Skin of body (tissue), 2 donors: ENCODE data around the gene SPATA31E1. TPM values are rescaled to one million over a fixed set of nuclear protein-coding genes. Genes with fewer than 3 reads are reported as not detected.

Source experiments
- DNase-seq: peaks from one replicate; lab custom pipeline; 2025; lab: John Stamatoyannopoulos, UW
- total RNA-seq: library from RNA; depleted of rRNA; stranded (reverse); fragments of >200 nt; gene quantifications from one replicate; pipeline ENCODE4 v1.2.3, GENCODE V29; 2014

The SPATA31E1 gene
- total RNA-seq, 1 donor from 2014 or later, result not detected

- DNase-seq, result no peak
Measured at GRCh38 chr9:87862536-87863268, 20.0 kb upstream of the SPATA31E1 start.

- DNase-seq, result no peak
Measured at GRCh38 chr9:87863882-87864465, 18.7 kb upstream of the SPATA31E1 start.

- no peak for DNase-seq
Measured at GRCh38 chr9:87864915-87865314, 17.8 kb upstream of the SPATA31E1 start.

- no peak for DNase-seq
Measured at GRCh38 chr9:87865626-87866025, 17.1 kb upstream of the SPATA31E1 start.

DNA sequence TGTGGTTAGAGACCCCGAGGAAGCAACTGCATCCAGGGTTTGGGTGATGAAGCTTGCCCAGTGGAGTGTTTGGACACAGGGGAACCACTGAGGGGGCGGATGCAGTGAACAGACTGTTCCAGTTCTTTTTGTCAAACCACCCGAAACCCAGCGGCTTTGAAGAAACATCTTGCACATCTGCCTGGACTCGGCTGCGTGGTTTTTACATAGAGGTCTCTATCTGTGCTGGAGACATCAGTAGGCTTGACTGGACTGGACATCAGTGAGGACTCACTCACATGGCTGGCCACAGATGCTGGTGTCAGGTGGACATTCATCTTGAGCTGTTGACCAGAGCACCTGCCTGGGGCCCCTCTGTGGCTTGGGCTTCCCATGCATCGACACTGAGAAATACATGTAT is 15.3 kb upstream of the SPATA31E1 start:
- no peak for DNase-seq

DNA sequence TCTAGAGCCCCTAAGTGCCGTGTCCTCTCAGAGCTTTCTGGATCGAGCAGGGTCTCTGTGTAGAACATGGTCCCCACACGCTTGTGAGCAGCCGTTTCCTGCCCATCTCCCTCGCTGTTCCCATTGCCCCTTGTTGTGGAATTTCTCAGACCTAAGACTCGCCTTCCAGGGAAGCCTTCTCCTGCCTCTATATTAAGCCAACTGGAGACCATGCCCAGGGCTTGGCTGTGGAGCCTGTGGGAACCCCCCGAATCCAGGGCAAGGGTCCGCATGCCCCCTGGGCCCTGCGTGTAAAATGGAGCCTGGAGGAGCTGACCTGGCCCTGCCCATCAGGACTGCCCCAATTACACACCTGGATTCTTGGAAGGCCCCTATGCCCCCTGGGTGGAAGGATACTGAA is 14.5 kb upstream of the SPATA31E1 start:
- DNase-seq, result no peak

GRCh38 chr9:87868635-87869034 is 14.0 kb upstream of the SPATA31E1 start:
- no peak for DNase-seq

- no peak for DNase-seq
Measured at GRCh38 chr9:87869082-87869481, 13.6 kb upstream of the SPATA31E1 start.

DNA sequence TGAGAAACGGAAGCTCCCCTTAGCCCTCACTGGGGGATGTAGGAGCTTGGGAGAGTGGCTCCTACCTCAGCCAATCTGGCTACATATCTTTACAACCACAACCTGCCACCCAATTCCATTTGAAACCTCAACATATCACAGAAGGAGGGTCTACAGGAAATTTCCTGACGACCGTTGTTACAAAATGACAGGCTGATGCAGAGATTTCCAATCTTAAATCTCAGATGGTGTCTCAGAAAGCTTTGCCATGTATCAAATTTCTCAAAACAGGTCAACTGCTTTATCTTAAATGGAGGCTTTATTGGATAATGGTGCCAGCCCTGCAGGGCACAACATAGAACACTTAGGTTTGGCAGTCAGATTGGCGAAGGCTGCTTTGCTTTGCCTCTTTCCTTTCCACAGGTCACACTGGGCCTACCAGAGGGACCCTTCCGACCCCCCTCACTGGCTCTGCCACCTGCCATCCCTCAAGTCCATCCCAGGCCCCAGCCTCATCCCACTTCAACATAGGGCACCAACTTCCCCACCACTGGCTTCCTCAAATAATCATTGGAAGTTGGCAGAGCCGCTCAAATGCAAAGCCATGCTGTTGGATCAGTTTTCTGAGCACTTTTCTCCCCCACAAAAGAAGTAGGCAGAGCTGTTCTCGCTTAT is 11.1 kb upstream of the SPATA31E1 start:
- no peak for DNase-seq

DNA sequence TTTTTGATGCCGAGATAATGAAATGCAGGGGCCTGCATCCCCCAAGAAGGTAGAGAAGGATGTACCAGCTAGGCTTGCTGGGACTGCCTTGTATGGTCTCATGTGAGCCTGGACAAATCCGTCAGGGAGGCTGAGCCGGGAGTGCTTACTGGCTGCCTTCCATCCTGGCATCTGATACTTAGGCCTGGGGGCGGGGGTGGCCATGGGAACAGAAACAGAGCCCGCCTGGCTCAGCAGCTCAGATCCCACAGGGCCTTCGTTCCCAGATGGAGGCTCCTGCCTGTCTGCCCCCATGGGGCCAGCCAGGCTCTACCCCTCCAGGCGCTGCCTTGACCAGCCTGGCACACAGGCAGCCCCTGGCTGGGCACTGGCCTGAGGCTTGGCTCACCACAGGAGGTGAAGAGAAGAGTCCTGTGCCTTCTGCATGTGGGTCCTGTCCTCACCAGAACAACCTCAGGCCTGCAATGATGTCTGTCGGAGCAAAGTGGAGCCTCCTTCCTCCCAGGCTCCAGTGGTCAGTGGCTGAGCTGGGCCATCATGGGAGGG is 10.5 kb upstream of the SPATA31E1 start:
- DNase-seq, result no peak

- no peak for DNase-seq
Measured at GRCh38 chr9:87873607-87874303, 8.9 kb upstream of the SPATA31E1 start.

- DNase-seq, result no peak
Measured at GRCh38 chr9:87874304-87874623, 8.4 kb upstream of the SPATA31E1 start.

- no peak for DNase-seq
Measured at GRCh38 chr9:87875060-87875459, 7.6 kb upstream of the SPATA31E1 start.

DNA sequence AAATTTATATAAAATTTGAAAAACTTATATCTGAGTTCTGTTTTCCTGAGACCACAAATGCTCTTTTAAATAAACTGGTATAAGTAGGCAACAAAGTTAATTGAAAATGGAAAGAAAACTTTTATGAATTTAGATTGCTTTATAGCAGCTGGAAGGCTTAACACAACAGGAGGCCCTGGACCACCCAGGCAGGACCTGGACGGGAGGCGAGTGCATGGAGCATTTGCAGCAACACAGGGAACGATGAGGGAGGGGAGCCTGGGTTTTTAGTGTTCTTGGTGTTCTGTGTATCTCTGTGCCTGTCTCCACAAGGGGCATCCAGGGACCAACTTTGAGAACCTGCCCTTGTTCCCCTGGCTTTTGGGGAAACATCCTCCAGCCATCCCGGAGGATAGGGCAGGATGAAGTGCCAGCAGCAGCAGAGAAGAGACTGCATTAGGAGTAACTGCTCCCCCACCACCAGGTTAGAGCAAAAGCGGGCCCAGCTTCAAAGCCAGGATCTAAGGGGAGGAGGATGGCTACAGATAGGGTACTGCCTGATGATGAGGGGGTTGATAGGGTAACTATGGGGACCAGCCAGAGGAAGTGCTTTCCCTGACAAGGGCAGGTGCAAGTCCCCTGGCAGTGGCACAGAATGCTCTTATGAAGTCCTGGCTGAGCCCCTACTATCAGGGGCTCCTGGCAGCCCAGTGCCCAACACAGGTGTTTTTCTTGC is 6.7 kb upstream of the SPATA31E1 start:
- DNase-seq, result peak; percentile 16

DNA sequence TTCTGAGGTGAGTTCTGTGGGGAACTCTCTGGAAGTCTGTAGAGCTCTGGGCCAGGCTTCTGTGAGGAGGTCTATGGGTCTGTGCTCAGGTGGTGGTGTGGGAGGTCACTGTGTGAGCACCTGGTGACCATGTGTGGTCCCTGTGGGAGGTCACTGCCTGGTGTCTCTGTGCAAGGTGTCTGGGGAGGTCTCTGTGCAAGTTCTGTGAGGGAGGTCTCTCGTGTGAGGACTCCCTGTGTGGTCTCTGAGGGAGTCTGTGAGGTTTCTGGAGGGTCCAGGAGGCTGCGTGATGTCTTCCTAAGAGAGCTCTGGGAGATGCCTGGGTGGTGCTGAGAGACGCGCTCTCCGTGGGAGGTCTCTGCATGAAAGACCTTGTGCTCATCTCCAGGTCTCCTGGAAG is 6.0 kb upstream of the SPATA31E1 start:
- no peak for DNase-seq

DNA sequence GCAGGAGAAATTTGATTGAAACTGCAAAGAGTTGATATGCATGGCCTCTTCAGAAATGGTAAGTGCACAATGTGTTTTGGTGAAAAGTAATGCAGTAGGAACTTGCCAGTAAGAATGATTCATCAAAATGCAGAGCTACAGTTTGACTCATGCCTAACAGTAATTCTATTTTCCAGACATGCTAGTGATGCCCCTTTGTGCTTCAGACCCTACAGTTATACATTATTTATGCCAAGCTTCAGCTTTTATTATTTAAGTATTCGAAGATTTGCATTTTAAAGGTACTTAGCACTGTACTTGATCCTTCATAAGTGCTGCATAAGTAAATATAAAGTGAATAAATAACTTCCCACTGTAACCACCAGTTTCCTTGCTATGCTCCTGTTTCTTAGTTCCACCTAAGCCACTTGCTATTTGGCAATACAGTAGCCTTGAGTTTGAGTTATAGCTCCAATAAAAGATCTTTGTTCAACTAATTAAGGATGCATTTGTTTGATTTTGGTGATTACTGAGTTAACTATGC is 3.6 kb upstream of the SPATA31E1 start:
- no peak for DNase-seq

DNA sequence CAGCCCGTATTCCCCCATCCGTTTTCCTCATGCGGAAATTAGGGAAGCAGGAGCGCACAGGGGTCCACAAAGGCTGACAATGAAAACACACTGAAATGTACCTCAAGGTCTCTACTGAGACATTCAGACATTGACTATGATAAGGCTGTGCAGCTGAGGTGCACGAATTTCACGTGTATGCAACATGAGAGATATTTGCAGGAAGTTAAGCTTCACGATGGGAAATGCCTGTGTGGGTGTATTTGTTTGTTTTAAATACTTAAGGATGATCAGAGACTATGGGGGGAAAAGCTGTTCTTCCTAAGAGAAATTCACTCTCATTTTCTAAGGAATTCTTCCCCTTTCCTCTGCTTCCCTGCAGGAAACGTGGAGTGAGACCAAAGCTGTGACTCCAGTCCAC is 2.6 kb upstream of the SPATA31E1 start:
- no peak for DNase-seq

GRCh38 chr9:87880683-87881082 is 2.0 kb upstream of the SPATA31E1 start:
- DNase-seq, result no peak

GRCh38 chr9:87883274-87883673 is 597 bp downstream of the SPATA31E1 start:
- no peak for DNase-seq

DNA sequence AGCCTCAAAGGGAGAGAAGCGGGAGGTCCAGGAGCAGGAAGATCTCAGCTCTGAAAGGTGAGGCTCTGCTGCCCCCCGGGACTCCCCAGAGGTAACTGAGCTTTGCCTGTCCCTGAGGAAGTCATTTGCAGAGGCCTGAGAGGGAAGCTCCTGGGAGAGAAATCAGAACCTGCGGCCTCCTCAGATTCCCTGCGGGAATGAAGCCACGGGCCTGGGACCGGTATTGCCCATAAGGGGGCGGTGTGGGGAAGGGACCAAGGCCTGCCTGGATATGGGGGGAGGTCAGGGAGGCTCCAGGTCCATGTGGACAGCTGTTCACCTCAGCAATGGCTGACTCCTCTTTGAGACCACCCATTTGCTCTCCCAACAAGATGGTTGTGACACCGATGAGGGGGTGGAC is 1.3 kb downstream of the SPATA31E1 start:
- no peak for DNase-seq
